ENCODE results near the gene DYSF.
A peak's percentile ranks its signal among the peaks of the same experiment; 100 is the strongest.

Gene DYSF

DNA sequence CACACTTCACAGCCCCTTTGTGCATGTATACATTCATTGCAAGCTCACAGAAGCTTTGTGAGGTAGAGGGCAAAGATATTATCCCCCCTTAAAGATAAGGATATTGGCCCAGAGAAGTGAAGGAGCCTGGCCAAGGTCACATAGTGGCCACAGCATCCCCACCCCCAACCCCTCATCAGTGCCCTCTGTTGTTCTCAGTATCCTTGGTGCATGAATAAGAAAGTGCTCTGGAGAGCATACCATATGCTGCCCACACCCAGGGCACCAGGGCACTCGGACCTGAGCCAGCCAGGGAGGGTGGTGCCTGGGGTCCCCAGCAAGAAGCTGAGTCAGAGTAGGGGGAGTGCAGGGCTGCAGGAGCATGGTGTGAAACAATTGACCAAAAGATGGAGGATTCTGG is 3.3 kb downstream of the DYSF start:
- Histone ChIP-seq H3K9me3 (replicated peaks in 1 of 2; ENCODE audit: control insufficient read depth in 2 of 2, insufficient read depth in 1 of 2, low read depth in 1 of 2, low read length in 2 of 2) (no peaks in the 10 kb centered on the region), H3K23ac (ENCODE audit: low read depth, low read length, poor library complexity) (no peak overlapping the region), H3K18ac (ENCODE audit: low read length) (no peak overlapping the region), H3K79me1 (ENCODE audit: low read depth, low read length) (no peaks in the 10 kb centered on the region), H3K36me3 (replicated peaks in 1 of 2; ENCODE audit: control insufficient read depth in 2 of 2, insufficient read depth in 2 of 2, low read length in 2 of 2) (no peaks in the 10 kb centered on the region), H2BK120ac (ENCODE audit: low read depth, low read length) (no peak overlapping the region), H3K4me1 (ENCODE audit: control insufficient read depth in 2 of 2, insufficient read depth in 1 of 2, low read depth in 1 of 2, low read length in 2 of 2) (peaks cover 22 to 26% of the 10 kb centered on the region in 2 donors), H4K91ac (ENCODE audit: low read depth, low read length, poor library complexity) (no peak overlapping the region), H3K27ac (replicated peaks; ENCODE audit: low read length) (no peak overlapping the region), H2BK15ac (ENCODE audit: low read length) (no peak overlapping the region), H3K4me2 (ENCODE audit: insufficient read depth, low read length, poor library complexity, severe bottlenecking) (no peak overlapping the region), H3K27me3 (ENCODE audit: control insufficient read depth in 3 of 3, insufficient read depth in 3 of 3, low read depth in 1 of 3, low read length in 3 of 3) (peaks cover 0 to 42% (median 16%) of the 10 kb centered on the region in 3 experiments), H4K8ac (ENCODE audit: low read depth, low read length) (no peak overlapping the region), H2AK5ac (ENCODE audit: low read depth, low read length) (no peak overlapping the region), H3K4me3 (ENCODE audit: low read length in 2 of 2) (no peak overlapping the region), H2BK12ac (ENCODE audit: low read length) (no peak overlapping the region), H3K9ac (ENCODE audit: low read depth, low read length, poor library complexity) (no peak overlapping the region), H3K14ac (ENCODE audit: low read length) (no peak overlapping the region), H2AFZ (ENCODE audit: low read length) (peak overlapping the region; percentile 91), H3K4ac (ENCODE audit: low read length) (no peak overlapping the region), H2BK5ac (ENCODE audit: low read length) (no peak overlapping the region)
- no peak for DNase-seq (ENCODE audit: low spot score)
- WGBS, 2 donors (ENCODE audit: extremely low coverage in 2 of 2, insufficient read length in 2 of 2, insufficient replicate concordance in 1 of 2) = no CpG with 5 or more reads among the region's 1 CpG

DNA sequence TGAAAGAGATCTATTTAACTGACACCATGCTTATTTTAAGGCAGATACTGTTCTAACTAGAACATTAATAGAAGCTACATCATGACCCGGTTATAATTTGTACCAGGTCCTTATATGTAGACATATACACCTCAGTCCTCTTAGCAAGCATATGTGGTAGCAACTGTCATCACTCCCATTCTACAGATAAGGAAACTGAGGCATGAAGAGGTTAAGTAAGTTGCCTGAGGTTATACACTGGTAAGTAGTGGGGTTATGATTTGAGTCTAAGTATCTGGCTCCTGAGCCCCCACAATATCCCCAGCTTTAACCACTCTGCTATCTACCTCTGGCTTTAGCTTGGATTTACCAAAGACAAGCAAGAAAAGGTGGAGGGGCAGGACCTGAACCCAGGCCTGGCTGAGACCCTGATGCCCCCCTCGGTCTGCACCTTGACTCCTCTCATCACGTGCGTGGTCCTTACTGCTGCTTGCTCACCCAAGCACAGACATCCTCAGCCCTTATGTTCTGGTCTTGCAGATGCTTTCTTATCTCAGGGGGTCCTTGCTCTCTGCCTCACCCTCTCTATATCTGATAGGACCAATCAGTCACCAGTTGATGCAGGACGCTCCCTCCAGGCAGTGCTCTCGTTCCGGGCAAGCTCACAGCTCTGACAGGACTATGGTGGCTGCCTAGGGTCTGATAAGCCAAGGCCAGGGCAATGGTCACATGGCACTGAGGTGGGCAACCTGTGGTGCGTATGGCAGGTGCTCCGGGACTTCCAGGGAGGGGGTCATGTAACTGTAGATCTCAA is 4.0 kb downstream of the DYSF start:
- H3K23ac ChIP-seq (ENCODE audit: low read depth, low read length, poor library complexity) = peak overlapping the region; percentile 31
- WGBS, 2 donors (ENCODE audit: extremely low coverage in 2 of 2, insufficient read length in 2 of 2, insufficient replicate concordance in 1 of 2) = no CpG with 5 or more reads among the region's 9 CpGs
- no peak overlapping the region for H3K27ac ChIP-seq (replicated peaks; ENCODE audit: low read length)

DNA sequence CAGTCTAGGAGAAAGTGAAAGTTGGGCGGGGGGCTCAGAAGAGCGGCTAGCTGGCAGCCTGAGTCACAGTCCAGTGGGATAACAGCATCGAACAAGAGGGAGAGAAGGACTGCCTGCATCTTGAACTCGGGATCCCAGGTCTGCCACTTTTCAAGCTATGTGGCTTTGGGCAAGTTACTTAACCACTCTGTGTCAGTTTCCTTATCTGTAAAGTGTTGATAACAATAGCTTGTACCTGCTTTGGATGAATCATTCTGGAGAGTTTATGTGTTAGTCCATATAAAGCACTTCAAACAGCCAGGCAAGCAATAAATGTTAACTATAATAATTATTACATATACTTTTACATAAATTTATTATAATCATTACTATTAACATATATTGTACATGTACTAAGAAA is 4.6 kb downstream of the DYSF start:
- Histone ChIP-seq H3K4me1 (ENCODE audit: control insufficient read depth in 2 of 2, insufficient read depth in 1 of 2, low read depth in 1 of 2, low read length in 2 of 2) (peaks cover 22 to 26% of the 10 kb centered on the region in 2 donors), H2AK5ac (ENCODE audit: low read depth, low read length) (peak overlapping the region; percentile 74), H2BK12ac (ENCODE audit: low read length) (no peak overlapping the region), H3K27ac (replicated peaks; ENCODE audit: low read length) (no peak overlapping the region), H2BK5ac (ENCODE audit: low read length) (no peak overlapping the region), H4K8ac (ENCODE audit: low read depth, low read length) (no peak overlapping the region), H3K36me3 (replicated peaks in 1 of 2; ENCODE audit: control insufficient read depth in 2 of 2, insufficient read depth in 2 of 2, low read length in 2 of 2) (no peaks in the 10 kb centered on the region), H3K4me2 (ENCODE audit: insufficient read depth, low read length, poor library complexity, severe bottlenecking) (no peak overlapping the region), H3K18ac (ENCODE audit: low read length) (no peak overlapping the region), H3K23ac (ENCODE audit: low read depth, low read length, poor library complexity) (no peak overlapping the region), H4K91ac (ENCODE audit: low read depth, low read length, poor library complexity) (no peak overlapping the region), H2BK120ac (ENCODE audit: low read depth, low read length) (peak overlapping the region; percentile 2), H2AFZ (ENCODE audit: low read length) (no peak overlapping the region), H3K79me1 (ENCODE audit: low read depth, low read length) (no peaks in the 10 kb centered on the region), H3K4ac (ENCODE audit: low read length) (no peak overlapping the region), H3K9ac (ENCODE audit: low read depth, low read length, poor library complexity) (no peak overlapping the region), H3K9me3 (replicated peaks in 1 of 2; ENCODE audit: control insufficient read depth in 2 of 2, insufficient read depth in 1 of 2, low read depth in 1 of 2, low read length in 2 of 2) (no peaks in the 10 kb centered on the region), H3K14ac (ENCODE audit: low read length) (no peak overlapping the region), H3K4me3 (ENCODE audit: low read length in 2 of 2) (no peak overlapping the region), H2BK15ac (ENCODE audit: low read length) (no peak overlapping the region), H3K27me3 (ENCODE audit: control insufficient read depth in 3 of 3, insufficient read depth in 3 of 3, low read depth in 1 of 3, low read length in 3 of 3) (peaks cover 0 to 41% (median 16%) of the 10 kb centered on the region in 3 experiments)
- WGBS, 2 donors (ENCODE audit: extremely low coverage in 2 of 2, insufficient read length in 2 of 2, insufficient replicate concordance in 1 of 2) = no CpG with 5 or more reads among the region's 4 CpGs
- no peak for DNase-seq (ENCODE audit: low spot score)

More for the DNA sequence above, 4.0 kb downstream of the DYSF start:
- H3K27me3 ChIP-seq (ENCODE audit: control insufficient read depth in 3 of 3, insufficient read depth in 3 of 3, low read depth in 1 of 3, low read length in 3 of 3) = peaks cover 0 to 41% (median 16%) of the 10 kb centered on the region in 3 experiments
- no peak for DNase-seq (ENCODE audit: low spot score)
- H3K4me2 ChIP-seq (ENCODE audit: insufficient read depth, low read length, poor library complexity, severe bottlenecking) = no peak overlapping the region
- no peak overlapping the region for H3K14ac ChIP-seq (ENCODE audit: low read length)
- H3K36me3 ChIP-seq (replicated peaks in 1 of 2; ENCODE audit: control insufficient read depth in 2 of 2, insufficient read depth in 2 of 2, low read length in 2 of 2) = no peaks in the 10 kb centered on the region
- peaks cover 22 to 26% of the 10 kb centered on the region in 2 donors for H3K4me1 ChIP-seq (ENCODE audit: control insufficient read depth in 2 of 2, insufficient read depth in 1 of 2, low read depth in 1 of 2, low read length in 2 of 2)
- H3K9me3 ChIP-seq (replicated peaks in 1 of 2; ENCODE audit: control insufficient read depth in 2 of 2, insufficient read depth in 1 of 2, low read depth in 1 of 2, low read length in 2 of 2) = no peaks in the 10 kb centered on the region
- H2AFZ ChIP-seq (ENCODE audit: low read length) = no peak overlapping the region
- H2AK5ac ChIP-seq (ENCODE audit: low read depth, low read length) = peak overlapping the region; percentile 74
- H4K91ac ChIP-seq (ENCODE audit: low read depth, low read length, poor library complexity) = peak overlapping the region; percentile 54
- peak overlapping the region; percentile 2 for H2BK120ac ChIP-seq (ENCODE audit: low read depth, low read length)
- no peak overlapping the region for H2BK12ac ChIP-seq (ENCODE audit: low read length)
- peak overlapping the region; percentile 27 for H3K18ac ChIP-seq (ENCODE audit: low read length)
- H2BK15ac ChIP-seq (ENCODE audit: low read length) = no peak overlapping the region
- no peak overlapping the region for H3K9ac ChIP-seq (ENCODE audit: low read depth, low read length, poor library complexity)
- no peak overlapping the region for H3K4ac ChIP-seq (ENCODE audit: low read length)
- H2BK5ac ChIP-seq (ENCODE audit: low read length) = no peak overlapping the region
- no peaks in the 10 kb centered on the region for H3K79me1 ChIP-seq (ENCODE audit: low read depth, low read length)
- H4K8ac ChIP-seq (ENCODE audit: low read depth, low read length) = no peak overlapping the region
- H3K4me3 ChIP-seq (ENCODE audit: low read length in 2 of 2) = no peak overlapping the region

DNA sequence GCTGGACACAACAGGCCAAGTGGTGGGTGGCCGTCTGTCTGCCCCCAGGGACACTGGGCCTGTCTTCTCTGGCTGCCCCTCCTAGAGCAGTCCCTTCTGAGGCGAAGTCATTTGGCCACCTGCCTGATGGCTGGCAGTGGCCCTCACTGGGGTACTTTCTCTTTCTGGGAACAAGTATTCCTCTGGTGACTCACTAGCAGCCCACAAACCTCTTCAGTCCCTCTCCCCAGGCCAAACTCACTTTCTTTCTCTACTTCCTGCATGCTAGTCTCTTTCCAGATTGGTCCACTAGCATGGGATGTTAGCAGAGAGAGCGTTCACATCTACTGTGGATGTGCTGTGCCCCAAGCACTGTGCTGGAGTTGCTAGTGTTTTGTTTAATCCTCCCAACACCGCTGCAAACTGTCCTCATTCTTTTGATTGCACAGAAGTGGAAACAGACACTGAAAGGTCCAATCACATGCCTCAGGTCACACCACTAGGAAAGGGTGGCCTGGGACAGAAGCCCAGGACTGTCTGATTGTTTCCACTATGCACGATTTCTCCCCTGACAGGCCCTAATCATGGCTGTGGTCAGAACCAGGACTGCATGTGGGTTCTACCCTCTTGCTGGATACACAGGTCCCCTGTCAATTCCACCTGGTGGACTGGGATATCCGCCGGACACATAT is 5.2 kb downstream of the DYSF start:
- Histone ChIP-seq H3K27ac (replicated peaks; ENCODE audit: low read length) (no peak overlapping the region), H3K27me3 (ENCODE audit: control insufficient read depth in 3 of 3, insufficient read depth in 3 of 3, low read depth in 1 of 3, low read length in 3 of 3) (peaks cover 0 to 41% (median 14%) of the 10 kb centered on the region in 3 experiments), H3K36me3 (replicated peaks in 1 of 2; ENCODE audit: control insufficient read depth in 2 of 2, insufficient read depth in 2 of 2, low read length in 2 of 2) (no peaks in the 10 kb centered on the region), H3K9ac (ENCODE audit: low read depth, low read length, poor library complexity) (no peak overlapping the region), H2AFZ (ENCODE audit: low read length) (peak overlapping the region; percentile 72), H2BK120ac (ENCODE audit: low read depth, low read length) (no peak overlapping the region), H3K79me1 (ENCODE audit: low read depth, low read length) (no peaks in the 10 kb centered on the region), H2BK15ac (ENCODE audit: low read length) (no peak overlapping the region), H3K9me3 (replicated peaks in 1 of 2; ENCODE audit: control insufficient read depth in 2 of 2, insufficient read depth in 1 of 2, low read depth in 1 of 2, low read length in 2 of 2) (no peaks in the 10 kb centered on the region), H4K91ac (ENCODE audit: low read depth, low read length, poor library complexity) (no peak overlapping the region), H3K18ac (ENCODE audit: low read length) (peak overlapping the region; percentile 72), H2BK5ac (ENCODE audit: low read length) (no peak overlapping the region), H3K4ac (ENCODE audit: low read length) (no peak overlapping the region), H3K4me2 (ENCODE audit: insufficient read depth, low read length, poor library complexity, severe bottlenecking) (no peak overlapping the region), H2AK5ac (ENCODE audit: low read depth, low read length) (no peak overlapping the region), H3K4me1 (ENCODE audit: control insufficient read depth in 2 of 2, insufficient read depth in 1 of 2, low read depth in 1 of 2, low read length in 2 of 2) (peaks cover 22 to 25% of the 10 kb centered on the region in 2 donors), H3K14ac (ENCODE audit: low read length) (no peak overlapping the region), H3K23ac (ENCODE audit: low read depth, low read length, poor library complexity) (no peak overlapping the region), H2BK12ac (ENCODE audit: low read length) (no peak overlapping the region), H3K4me3 (ENCODE audit: low read length in 2 of 2) (no peak overlapping the region), H4K8ac (ENCODE audit: low read depth, low read length) (no peak overlapping the region)
- no CpG with 5 or more reads among the region's 7 CpGs for WGBS, 2 donors (ENCODE audit: extremely low coverage in 2 of 2, insufficient read length in 2 of 2, insufficient replicate concordance in 1 of 2)
- DNase-seq (ENCODE audit: low spot score) = no peak
